HPDE6-E6E7 (cell line): ENCODE measurements around the gene GHR.

Experiments
- DNase-seq: peaks from one replicate; pipeline ENCODE4 v3.0.0; 2011; ENCODE audit warnings: missing footprints; ENCODE audit errors: extremely low spot score

GHR gene

GRCh38 chr5:42423285-42424165 lies at the start of gene GHR:
Gene GHR, plus strand, starts transcription at chr5:42423439. Its CDS starts 142,436 bp downstream, at chr5:42565875.
- peak; percentile 84 for DNase-seq

- no peak for DNase-seq
Observed at GRCh38 chr5:42374679-42375273, 48.5 kb upstream of the GHR start.

GRCh38 chr5:42377496-42377895 lies 45.7 kb upstream of the GHR start:
- DNase-seq = no peak

- no peak for DNase-seq
Observed at GRCh38 chr5:42381973-42382372, 41.3 kb upstream of the GHR start.

- no peak for DNase-seq
Observed at GRCh38 chr5:42387563-42387962, 35.7 kb upstream of the GHR start.

- no peak for DNase-seq
Observed at GRCh38 chr5:42390115-42390514, 33.1 kb upstream of the GHR start.

- no peak for DNase-seq
Observed at GRCh38 chr5:42392917-42393316, 30.3 kb upstream of the GHR start.

- no peak for DNase-seq
Observed at GRCh38 chr5:42396111-42396510, 27.1 kb upstream of the GHR start.

- DNase-seq = no peak
Observed at GRCh38 chr5:42397267-42397666, 26.0 kb upstream of the GHR start.

- no peak for DNase-seq
Observed at GRCh38 chr5:42399702-42400101, 23.5 kb upstream of the GHR start.

GRCh38 chr5:42400474-42400873 lies 22.8 kb upstream of the GHR start:
- DNase-seq = no peak

GRCh38 chr5:42403236-42403635 lies 20.0 kb upstream of the GHR start:
- no peak for DNase-seq

GRCh38 chr5:42404366-42404765 lies 18.9 kb upstream of the GHR start:
- no peak for DNase-seq

GRCh38 chr5:42419294-42419693 lies 3.9 kb upstream of the GHR start:
- DNase-seq = no peak

GRCh38 chr5:42422656-42423280 lies 471 bp upstream of the GHR start:
- DNase-seq = no peak

GRCh38 chr5:42426016-42426415 lies 2.8 kb downstream of the GHR start:
- no peak for DNase-seq

- no peak for DNase-seq
Observed at GRCh38 chr5:42429694-42430093, 6.5 kb downstream of the GHR start.

- no peak for DNase-seq
Observed at GRCh38 chr5:42434047-42434724, 10.9 kb downstream of the GHR start.

GRCh38 chr5:42436051-42436450 lies 12.8 kb downstream of the GHR start:
- DNase-seq = no peak

- DNase-seq = no peak
Observed at GRCh38 chr5:42454216-42454995, 31.2 kb downstream of the GHR start.

GRCh38 chr5:42461033-42461432 lies 37.8 kb downstream of the GHR start:
- no peak for DNase-seq
